GM18951 (cell line): ENCODE data around the gene DENND4C.
"Not testable (repeated sequence)": the region's sequence is repeated elsewhere in the genome, so short reads cannot be mapped to it uniquely, and the experiment has no call there.

Experiments used
- POLR2A ChIP-seq: IDR thresholded peaks from 4 replicates; pipeline ENCODE4 v1.6.1; 2011; ENCODE audit warnings: mild to moderate bottlenecking; ENCODE audit not compliant: insufficient read length, insufficient read depth; ENCODE audit errors: extremely low read depth
- in situ Hi-C: fragments of 300-500 bp; cut with MboI; formaldehyde crosslinking; loops from one replicate; pipeline ENCODE4 v1.12.0; 2022; ENCODE audit warnings: low sequenced_read_pairs, mixed read lengths, inconsistent platforms; ENCODE audit not compliant: unreplicated experiment

Gene DENND4C

DNA sequence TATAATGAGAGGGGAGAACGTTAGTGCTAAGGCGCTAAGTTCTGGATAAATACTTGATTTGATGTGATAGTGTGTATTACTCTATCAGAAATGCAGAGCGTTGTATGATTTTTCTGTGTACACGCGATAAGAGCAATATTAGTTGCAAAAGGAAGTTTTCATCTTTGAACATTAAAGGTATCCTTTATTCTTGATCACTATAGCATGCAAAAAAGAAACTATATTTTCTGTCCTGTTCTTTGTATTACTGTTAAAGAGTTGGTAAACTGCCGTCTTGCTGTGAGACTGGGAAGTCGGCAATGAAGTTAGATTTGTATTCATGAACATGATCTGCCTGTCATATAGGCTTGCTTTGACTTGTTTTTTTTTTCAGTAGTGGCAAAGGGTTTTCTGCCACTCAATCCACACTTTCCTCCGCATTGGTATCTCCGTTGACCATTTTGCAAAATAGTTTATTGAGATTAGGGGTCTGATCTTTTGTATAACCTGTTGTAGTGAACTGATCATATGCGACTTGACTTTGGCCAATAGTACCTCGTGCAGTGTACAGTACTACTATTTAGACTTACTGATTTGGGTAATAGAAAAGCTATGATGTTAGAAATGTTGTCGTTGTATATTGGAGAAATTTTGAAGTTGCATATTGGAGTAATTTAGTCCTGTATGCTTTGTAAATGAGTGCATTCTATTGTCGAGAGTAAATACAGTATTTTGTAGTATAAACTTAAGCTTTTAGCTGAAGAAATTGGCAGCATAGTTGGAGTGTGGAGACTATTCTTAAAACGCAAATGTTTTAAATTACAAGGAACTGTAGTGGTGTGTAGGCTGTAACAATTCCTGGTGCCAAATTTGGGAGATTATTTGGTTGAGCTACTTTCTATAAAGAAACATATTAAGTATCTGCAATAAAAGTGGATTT, 1.7 kb downstream of the DENND4C start:
- in situ Hi-C loops, result no loop called here
- TF ChIP-seq POLR2A, result no peak

DNA sequence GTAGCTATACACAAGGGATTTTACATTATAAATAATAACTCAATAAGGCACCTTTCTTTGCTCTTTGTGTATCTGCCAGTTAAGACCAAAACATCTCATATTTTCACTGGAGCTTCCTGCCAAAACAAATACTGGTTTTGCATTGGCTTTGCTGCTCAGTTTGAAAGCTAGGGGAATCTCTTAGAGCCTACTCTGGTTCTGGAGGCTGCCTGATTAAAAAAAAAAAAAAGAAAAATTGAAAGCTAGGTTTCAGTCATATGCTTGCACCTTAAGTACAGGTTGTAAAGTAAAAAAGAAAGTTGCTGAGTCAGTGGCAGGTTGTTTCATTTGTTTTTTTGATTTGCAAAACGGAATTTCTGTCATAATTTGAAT, 2.3 kb downstream of the DENND4C start:
- TF ChIP-seq POLR2A, result no peak
- in situ Hi-C loops, result no loop called here

DNA sequence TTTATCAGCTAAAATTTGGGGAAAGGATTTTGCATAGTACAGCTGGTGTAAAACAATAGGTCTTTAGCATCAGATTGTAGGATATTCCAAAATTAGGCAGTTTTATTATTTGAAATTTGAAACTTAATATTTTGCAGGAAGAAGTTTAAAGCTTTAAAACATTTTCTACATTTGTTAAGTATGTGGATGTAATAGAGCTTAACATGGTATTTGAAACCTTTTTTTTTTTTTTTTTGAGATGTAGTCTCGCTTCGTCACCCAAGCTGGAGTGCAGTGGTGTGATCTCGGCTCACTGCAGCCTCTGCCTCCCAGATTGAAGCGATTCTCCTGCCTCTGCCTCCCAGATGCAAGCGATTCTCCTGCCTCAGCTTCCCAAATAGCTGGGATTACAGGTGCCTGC, 2.9 kb downstream of the DENND4C start:
- in situ Hi-C loops, result no loop called here

DNA sequence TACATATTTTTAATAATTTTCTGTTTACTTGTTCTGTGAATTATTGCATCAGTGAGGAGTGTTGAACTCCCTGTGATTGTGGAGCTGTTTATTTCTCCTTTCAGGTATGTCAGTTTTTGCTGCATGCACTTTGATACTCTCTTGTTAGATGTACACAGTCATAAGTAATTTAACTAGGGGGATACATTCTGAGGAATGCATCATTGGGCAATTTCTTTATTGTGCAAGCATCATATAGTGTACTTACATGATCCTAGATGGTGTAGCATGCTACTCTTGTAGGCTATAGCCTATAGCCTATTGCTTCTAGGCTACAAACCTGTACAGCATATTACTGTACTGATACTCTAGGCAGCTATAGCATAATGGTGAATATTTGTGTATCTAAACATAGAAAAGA, 9.5 kb downstream of the DENND4C start:
- TF ChIP-seq POLR2A, result no peak
- in situ Hi-C loops, result no loop called here

More for the DNA sequence above, 2.9 kb downstream of the DENND4C start:
- no peak for TF ChIP-seq POLR2A

DNA sequence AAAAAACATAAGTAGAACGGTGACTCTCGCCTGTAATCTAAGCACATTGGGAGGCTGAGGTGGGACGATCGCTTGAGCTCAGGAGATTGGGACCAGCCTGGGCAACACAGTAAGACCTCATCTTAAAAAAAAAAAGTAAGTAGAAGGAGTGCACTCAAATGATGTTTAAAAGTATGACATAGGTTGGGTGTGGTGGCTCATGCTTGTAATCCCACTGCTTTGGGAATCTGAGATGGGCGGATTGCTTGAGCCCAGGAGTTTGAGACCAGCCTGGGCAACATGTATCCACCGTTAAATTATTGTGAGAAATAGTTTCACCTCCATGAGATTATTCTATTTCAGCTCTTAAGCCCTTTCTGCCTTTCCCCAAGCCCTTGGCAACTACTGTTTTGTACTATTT, 11.2 kb downstream of the DENND4C start:
- no peak for TF ChIP-seq POLR2A
- in situ Hi-C loops, result no loop called here

DNA sequence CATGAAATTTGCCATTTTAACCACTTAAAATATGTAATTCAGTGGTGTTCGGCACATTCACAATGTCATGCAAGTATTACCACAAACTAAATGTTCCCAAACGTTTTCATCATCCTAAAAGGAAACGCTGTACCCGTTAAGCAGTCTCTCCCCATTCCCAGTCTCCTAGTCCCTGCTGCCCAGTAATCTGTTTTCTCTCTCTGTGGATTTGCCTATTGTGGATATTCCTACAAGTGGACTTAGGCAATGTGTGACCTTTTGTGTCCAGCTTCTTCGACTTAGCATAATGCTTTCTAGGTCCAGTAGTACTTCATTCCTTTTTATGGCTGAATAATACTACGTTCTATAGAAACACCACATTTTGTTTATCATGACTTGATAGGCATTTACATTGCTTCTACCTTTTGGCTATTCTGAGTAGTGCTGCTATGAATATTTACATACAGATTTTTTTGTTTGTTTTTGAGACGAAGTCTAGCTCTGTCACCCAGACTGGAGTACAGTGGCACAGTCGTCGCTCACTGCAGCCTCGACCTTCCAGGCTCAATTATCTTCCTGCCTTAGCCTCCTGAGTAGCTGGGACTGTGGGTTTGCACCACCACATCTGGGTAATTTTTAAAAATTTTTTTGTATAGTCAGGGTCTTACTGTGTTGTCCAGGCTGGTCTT, 13.0 kb downstream of the DENND4C start:
- in situ Hi-C loops, result no loop called here

DNA sequence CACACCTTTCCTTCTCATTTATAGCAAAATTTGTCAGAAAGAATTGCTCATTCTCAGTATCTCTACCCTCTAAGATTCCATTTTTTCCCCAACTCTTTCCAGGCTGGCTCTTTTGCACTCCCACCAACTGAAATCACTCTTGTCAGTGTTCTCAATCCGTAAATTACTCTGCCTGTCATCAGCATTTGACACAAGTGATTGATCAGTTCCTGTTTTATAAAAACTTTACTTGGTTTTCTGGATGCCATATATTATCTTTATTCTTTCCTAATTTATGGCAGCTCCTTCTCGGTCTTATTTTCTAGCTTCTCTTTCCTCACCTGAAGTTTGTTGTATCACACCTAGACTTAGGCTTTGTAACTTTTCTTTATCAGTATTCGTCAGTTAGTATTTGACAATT, 16.4 kb downstream of the DENND4C start:
- in situ Hi-C loops, result no loop called here

More for the DNA sequence above, 13.0 kb downstream of the DENND4C start:
- no peak for TF ChIP-seq POLR2A

DNA sequence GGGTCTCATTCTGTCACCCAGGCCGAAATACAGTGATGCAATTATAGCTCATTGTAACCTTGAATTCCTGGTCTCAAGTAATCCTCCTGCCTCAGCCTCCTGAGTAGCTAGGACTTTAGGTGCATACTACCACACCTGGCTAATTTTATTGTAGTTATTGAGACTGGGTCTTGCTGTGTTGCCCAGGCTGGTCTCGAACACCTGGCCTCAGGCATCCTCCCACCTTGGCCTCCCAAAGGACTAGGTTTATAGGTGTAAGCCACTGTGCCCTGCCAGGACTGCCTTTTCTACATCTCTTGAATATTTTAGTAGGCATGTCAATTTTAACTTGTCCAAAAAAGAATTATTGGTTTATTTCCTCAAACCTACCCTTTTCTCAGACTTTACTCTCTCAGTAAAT, 16.9 kb downstream of the DENND4C start:
- in situ Hi-C loops, result no loop called here
- no peak for TF ChIP-seq POLR2A

More for the DNA sequence above, 16.4 kb downstream of the DENND4C start:
- no peak for TF ChIP-seq POLR2A

DNA sequence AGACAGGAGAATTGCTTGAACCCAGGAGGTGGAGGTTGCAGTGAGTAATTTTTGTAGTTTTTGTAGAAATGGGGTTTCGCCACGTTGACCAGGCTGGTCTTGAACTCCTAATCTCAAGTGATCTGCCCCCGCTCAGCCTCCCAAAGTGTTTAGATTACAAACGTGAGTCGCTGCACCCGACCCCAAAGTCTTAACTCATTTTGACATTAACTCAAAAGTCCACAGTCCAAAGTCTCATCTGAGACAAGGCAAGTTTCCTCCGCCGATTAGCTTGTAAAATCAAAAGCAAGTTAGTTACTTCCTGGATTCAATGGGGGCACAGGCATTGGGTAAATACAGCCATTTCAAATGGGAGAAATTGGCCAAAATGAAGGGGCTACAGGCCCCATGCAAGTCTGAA, 19.9 kb downstream of the DENND4C start:
- in situ Hi-C loops, result not testable (repeated sequence)

DNA sequence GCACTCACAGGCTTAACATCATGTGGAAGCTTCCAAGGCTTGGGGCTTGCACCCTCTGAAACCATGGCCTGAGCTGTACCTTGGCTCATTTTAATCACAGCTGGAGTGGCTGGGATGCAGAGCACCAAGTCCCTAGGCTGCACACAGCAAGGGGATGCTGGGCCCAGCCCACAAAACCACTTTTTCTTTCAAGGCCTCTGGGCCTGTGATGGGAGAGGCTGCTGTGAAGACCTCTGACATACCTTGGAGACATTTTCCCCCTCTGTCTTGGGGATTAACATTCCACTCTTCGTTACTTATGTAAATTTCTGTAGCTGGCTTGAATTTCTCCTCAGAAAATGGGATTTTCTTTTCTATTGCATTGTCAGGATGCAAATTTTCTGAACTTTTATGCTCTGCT, 20.7 kb downstream of the DENND4C start:
- in situ Hi-C loops, result not testable (repeated sequence)

DNA sequence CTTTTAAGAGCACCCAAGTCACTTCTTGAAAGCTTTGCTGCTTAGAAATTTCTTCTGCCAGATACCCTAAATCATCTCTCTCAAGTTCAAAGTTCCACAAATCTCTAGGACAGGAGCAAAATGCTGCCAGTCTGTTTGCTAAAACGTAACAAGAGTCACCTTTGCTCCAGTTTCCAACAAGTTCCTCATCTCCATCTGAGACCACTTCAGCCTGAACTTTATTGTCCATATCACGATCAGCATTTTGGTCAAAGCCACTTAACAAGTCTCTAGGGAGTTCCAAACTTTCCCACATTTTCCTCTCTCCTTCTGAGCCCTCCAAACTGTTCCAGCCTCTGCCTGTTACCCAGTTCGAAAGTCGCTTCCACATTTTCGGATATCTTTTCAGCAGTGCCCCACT, 21.1 kb downstream of the DENND4C start:
- in situ Hi-C loops, result not testable (repeated sequence)

DNA sequence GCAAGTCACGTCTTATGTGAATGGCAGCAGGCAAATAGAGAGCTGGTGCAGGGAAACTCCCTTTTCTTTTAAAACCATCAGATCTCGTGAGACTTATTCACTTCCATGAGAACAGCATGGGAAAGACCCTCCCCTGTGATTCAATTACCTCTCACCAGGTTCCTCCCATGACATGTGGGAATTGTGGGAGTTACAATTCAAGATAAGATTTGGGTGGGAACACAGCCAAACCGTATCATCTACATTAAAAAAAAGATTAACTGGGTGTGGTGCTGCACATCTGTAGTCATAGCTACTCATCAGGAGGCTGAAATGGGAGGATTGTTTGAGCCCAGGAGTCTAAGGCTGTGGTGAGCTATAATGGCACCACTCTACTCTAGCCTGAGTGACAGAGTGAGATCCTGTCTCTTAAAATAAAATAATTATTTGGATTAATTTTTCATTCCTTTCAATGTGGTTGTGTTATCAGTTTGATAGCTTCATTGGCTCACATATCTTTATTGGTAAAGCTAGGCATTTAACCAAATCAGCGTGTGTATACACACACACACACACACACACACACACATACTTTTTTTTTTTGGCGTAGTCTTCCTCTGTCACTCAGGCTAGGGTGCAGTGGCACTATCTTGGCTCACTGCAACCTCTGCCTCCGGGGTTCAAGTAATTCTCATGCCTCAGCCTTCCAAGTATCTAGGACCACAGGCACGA, 21.8 kb downstream of the DENND4C start:
- in situ Hi-C loops, result no loop called here
- TF ChIP-seq POLR2A, result no peak

DNA sequence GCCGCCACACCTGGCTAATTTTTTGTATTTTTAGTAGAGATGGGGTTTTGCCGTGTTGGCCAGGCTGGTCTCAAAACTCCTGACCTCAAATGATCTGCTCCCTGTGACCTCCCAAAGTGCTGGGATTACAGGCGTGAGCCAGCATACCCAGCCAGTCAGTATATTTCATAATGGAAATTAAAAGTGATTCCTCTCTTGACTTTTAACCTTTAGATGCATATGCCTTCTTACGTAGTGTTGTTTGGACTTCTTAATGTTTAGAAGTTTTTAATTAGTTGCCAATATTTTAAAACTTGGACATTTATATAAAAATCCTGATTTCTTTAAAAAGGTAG, 22.4 kb downstream of the DENND4C start:
- in situ Hi-C loops, result no loop called here
- no peak for TF ChIP-seq POLR2A

DNA sequence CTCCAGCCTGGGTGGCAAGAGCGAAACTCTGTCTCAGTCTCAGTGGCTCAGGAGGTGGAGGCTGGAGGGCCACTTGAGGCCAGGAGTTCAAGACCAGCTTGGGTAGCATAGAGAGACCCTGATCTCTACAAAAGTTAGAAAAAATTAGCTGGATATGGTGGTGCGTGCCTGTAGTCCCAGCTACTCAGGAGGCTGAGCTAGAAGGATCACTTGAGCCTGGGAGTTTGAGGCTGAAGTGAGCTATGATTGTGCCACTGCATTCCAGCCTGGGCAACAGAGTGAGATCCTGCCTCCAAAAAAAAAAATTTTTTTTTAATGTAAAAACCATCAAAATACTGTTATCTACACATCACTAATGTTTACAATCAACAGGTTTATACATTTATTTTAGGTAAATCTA, 24.6 kb downstream of the DENND4C start:
- no peak for TF ChIP-seq POLR2A
- in situ Hi-C loops, result no loop called here
